ENCODE results near the gene PATE1.

PATE1 gene

GRCh38 chr11:125797641-125798040 lies 51.6 kb downstream of the PATE1 start:
- DNase-seq: no peak

Measured in DMS79 (cell line).